DOHH2 (cell line): ENCODE results near the gene BIRC7.

Experiments
- H3F3A ChIP-seq: fragments of 200-600 bp; sonication (generic), shearing (Covaris generic); 2 replicates; pipeline ENCODE4 v1.6.0; 2016; ENCODE audit warnings: antibody characterized with exemption, mild to moderate bottlenecking; ENCODE audit not compliant: control insufficient read depth, insufficient read depth
- H3K27ac ChIP-seq: fragments of 200-600 bp; sonication (generic); 2 replicates; pipeline ENCODE4 v1.5.1; 2014; ENCODE audit warnings: low read depth, mild to moderate bottlenecking, low read length, moderate library complexity
- H3K27me3 ChIP-seq: fragments of 200-600 bp; sonication (generic); 2 replicates; pipeline ENCODE4 v1.6.1; 2014; ENCODE audit warnings: mild to moderate bottlenecking, low read length, mixed read lengths; ENCODE audit not compliant: control insufficient read depth
- H3K36me3 ChIP-seq: fragments of 200-600 bp; sonication (generic); 2 replicates; pipeline ENCODE4 v1.6.1; 2014; ENCODE audit warnings: mild to moderate bottlenecking, low read length, moderate library complexity, mixed read lengths; ENCODE audit not compliant: control insufficient read depth
- H3K4me1 ChIP-seq: fragments of 200-600 bp; sonication (generic); 2 replicates; pipeline ENCODE4 v1.6.1; 2014; ENCODE audit warnings: mild to moderate bottlenecking, low read length, mixed read lengths; ENCODE audit not compliant: control insufficient read depth
- H3K4me2 ChIP-seq: fragments of 200-600 bp; sonication (generic); 2 replicates; pipeline ENCODE4 v1.6.0; 2014; ENCODE audit warnings: mild to moderate bottlenecking, low read length, moderate library complexity
- H3K4me3 ChIP-seq: fragments of 200-600 bp; sonication (generic); 2 replicates; pipeline ENCODE4 v1.5.1; 2014; ENCODE audit warnings: mild to moderate bottlenecking, low read length, mixed read lengths
- H3K79me2 ChIP-seq: fragments of 200-600 bp; sonication (generic); 2 replicates; pipeline ENCODE4 v1.6.1; 2014; ENCODE audit warnings: mild to moderate bottlenecking, low read length, mixed read lengths; ENCODE audit not compliant: control insufficient read depth
- H3K9me2 ChIP-seq: fragments of 200-600 bp; sonication (generic); replicated peaks from 2 replicates; pipeline ENCODE4 v1.6.1; 2014; ENCODE audit warnings: mild to moderate bottlenecking, low read length, mixed read lengths; ENCODE audit not compliant: control insufficient read depth
- H3K9me3 ChIP-seq: fragments of 200-600 bp; sonication (generic); 2 replicates; pipeline ENCODE4 v1.6.1; 2014; ENCODE audit warnings: antibody characterized with exemption, low read length, mixed read lengths; ENCODE audit not compliant: control insufficient read depth, insufficient read depth
- H4K20me1 ChIP-seq: fragments of 200-600 bp; sonication (generic); 2 replicates; pipeline ENCODE4 v1.6.0; 2014; ENCODE audit warnings: low read depth, mild to moderate bottlenecking, antibody characterized with exemption, low read length, moderate library complexity; ENCODE audit not compliant: control insufficient read depth, insufficient read depth
- CTCF ChIP-seq: fragments of 200-600 bp; sonication (generic); IDR thresholded peaks from one replicate; pipeline ENCODE4 v1.5.1; 2014; ENCODE audit warnings: antibody characterized with exemption, mild to moderate bottlenecking, low read depth, low read length; ENCODE audit not compliant: poor library complexity, severe bottlenecking
- EZH2phosphoT487 ChIP-seq: fragments of 200-600 bp; sonication (generic); IDR thresholded peaks from 2 replicates; pipeline ENCODE4 v1.6.1; 2017; ENCODE audit warnings: borderline replicate concordance, mild to moderate bottlenecking, antibody characterized with exemption, low read length, moderate library complexity, mixed read lengths

The BIRC7 gene

DNA sequence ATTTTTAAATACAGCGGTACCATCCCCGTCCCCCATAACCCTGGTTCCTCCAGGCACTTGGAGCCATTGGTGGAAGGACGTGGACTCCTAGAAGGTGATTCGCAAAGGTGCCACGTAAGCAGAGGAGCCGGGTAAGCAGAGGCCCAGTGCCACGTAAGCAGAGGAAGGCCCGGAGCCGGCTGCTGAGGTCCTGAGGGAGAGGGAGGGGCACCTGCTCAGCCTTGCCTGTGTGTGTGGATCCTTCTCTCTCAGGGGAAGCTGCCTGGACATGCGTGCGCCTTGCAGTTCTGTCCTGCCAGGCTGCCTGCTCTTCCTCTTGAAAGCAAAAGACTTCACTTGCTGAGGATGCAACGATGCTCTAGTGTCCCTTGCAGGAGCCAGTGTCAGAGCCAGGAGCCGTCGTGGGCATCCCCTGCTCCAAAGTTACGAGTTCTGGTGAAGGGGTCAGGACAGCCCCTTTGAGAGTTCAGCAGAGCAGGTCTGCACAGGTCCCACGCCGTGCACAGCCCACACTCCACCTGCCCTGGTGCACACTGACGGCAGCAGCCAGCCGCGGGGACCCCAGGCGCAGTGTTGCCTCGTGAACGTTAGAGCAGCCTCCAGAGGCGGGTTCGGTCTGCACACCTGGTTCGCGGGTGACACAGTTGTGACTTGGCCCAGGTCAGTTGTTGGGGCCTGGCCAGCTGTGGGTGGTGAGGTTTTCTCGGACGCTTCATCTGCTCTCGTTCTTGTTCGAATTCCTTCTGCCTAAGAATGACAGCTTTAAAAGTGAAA is 20.4 kb downstream of the BIRC7 start:
- Histone ChIP-seq H3K9me2 (no peaks in the 10 kb centered on the region), H3K4me1 (no peaks in the 10 kb centered on the region)

GRCh38 chr20:63256954-63257353 is 21.2 kb downstream of the BIRC7 start:
- Histone ChIP-seq H3K36me3 (no peaks in the 10 kb centered on the region), H3K27me3 (peaks cover 17% of the 10 kb centered on the region), H3K4me1 (no peaks in the 10 kb centered on the region), H3K79me2 (no peaks in the 10 kb centered on the region), H3K9me2 (no peaks in the 10 kb centered on the region), H3F3A (no peaks in the 10 kb centered on the region), H3K4me2 (no peak overlapping the region), H3K4me3 (no peak overlapping the region), H3K9me3 (no peaks in the 10 kb centered on the region), H3K27ac (no peak overlapping the region), H4K20me1 (peaks cover 6% of the 10 kb centered on the region; the same call in 1 of the 2 replicates)
- TF ChIP-seq CTCF: no peak
- no peak for TF ChIP-seq EZH2phosphoT487

More for the DNA sequence above, 20.4 kb downstream of the BIRC7 start:
- Histone ChIP-seq H3K4me3 (no peak overlapping the region), H3K36me3 (no peaks in the 10 kb centered on the region), H3F3A (no peaks in the 10 kb centered on the region), H3K27ac (no peak overlapping the region), H3K27me3 (peaks cover 17% of the 10 kb centered on the region), H3K9me3 (no peaks in the 10 kb centered on the region), H3K79me2 (no peaks in the 10 kb centered on the region), H4K20me1 (peaks cover 6% of the 10 kb centered on the region; the same call in 1 of the 2 replicates), H3K4me2 (no peak overlapping the region)
- no peak for TF ChIP-seq EZH2phosphoT487
- no peak for TF ChIP-seq CTCF

DNA sequence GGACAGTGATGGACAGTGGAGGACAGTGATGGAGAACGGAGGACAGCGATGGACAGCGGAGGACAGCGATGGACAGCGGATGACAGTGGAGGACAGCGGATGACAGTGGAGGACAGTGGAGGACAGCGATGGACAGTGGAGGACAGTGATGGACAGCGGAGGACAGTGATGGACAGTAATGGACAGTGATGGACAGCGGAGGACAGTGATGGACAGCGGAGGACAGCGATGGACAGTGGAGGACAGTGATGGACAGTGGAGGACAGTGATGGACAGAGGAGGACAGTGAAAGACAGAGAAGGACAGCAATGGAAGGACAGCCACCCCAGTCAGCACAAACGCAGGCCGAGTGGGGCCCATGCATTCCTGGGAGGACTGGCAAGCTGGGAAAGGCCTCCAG is 21.9 kb downstream of the BIRC7 start:
- H3K9me2 ChIP-seq: no peaks in the 10 kb centered on the region
- TF ChIP-seq EZH2phosphoT487 (no peak), CTCF (no peak)
- H3K4me1 ChIP-seq: no peaks in the 10 kb centered on the region
- H3K4me2 ChIP-seq: no peak overlapping the region
- no peaks in the 10 kb centered on the region for H3K9me3 ChIP-seq
- H3K27ac ChIP-seq: no peak overlapping the region
- H3K36me3 ChIP-seq: no peaks in the 10 kb centered on the region
- H3K79me2 ChIP-seq: no peaks in the 10 kb centered on the region
- H3F3A ChIP-seq: no peaks in the 10 kb centered on the region
- H3K4me3 ChIP-seq: no peak overlapping the region
- H4K20me1 ChIP-seq: peaks cover 6% of the 10 kb centered on the region; the same call in 1 of the 2 replicates
- H3K27me3 ChIP-seq: peaks cover 16% of the 10 kb centered on the region
